NCI-H1417 treated with DMSO at 0.1 percent for 48 hours (cell line): ENCODE data around the gene TOP3B.
"Not testable (repeated sequence)": the region's sequence is repeated elsewhere in the genome, so short reads cannot be mapped to it uniquely, and the experiment has no call there.

ENCODE experiments used
- DNase-seq: peaks from one replicate; lab custom pipeline; 2025; lab: John Stamatoyannopoulos, UW

Gene TOP3B

GRCh38 chr22:21922370-21923162, 60.0 kb downstream of the TOP3B start:
- DNase-seq: no peak

- no peak for DNase-seq
Observed at GRCh38 chr22:21921729-21922128, 60.9 kb downstream of the TOP3B start.

DNA sequence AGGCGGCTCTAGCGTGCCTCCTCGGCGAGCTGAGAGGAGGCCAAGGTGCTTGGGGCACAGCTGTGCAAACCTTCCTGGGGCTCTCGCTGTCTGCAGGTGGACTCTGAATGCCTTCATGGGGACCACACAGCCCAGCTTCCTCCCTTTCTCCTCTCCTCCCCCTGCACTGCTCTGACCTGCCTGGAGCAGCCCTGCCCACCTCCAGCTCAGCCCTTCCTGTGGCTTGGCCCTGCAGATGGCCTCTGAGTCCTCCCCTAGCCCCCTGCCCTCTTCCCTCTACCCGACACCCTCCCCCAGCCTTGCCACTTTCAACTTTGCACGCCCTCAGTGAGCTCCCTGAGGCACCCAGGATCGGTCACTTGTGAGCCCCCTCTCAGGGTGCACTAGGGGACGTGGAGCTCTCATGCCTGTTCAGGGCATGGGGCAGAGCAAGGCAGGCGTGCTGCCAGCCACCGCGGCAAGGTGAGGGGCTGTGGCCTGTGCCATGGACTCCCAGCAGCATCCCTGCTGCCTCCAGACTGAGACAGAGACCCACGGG, 61.3 kb downstream of the TOP3B start:
- no peak for DNase-seq

GRCh38 chr22:21920341-21921183, 62.0 kb downstream of the TOP3B start:
- no peak for DNase-seq

DNA sequence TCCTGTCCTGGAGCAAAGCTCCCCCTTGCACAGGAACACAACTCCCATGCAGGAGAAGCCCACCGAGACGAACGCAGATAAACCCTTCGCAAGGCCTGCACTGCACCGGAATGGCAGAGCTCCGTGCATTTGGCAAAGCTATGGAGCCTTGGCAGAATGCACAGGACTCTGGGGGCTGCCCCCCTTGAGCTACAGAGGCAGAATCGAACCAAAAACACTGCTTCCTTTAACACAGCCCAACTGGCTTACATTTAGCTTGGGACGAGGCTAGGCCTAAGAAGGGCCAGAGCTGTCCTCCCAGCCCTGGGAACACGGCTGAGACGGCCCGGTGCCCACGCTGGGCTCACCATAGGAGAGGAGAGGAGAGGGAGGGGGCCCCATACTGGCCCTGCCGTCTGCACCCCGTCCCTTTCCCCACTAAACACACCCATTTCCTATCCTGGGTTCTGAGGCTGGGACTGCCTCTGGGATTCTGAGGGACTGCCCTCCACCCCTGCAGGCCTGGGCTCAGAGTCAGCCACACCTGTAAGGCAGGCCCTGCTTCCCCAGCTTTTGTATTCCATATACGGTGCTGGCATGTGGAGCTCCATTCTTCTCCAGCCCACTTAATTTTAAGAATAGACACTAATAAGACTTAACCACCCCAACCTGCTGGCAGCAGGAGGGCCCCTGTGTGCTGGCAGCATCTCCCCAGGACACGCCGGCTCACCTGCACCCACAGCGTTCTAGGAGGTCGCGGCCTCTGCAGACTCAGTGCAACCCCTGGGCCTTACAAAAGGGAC, 62.9 kb downstream of the TOP3B start:
- DNase-seq: no peak

DNA sequence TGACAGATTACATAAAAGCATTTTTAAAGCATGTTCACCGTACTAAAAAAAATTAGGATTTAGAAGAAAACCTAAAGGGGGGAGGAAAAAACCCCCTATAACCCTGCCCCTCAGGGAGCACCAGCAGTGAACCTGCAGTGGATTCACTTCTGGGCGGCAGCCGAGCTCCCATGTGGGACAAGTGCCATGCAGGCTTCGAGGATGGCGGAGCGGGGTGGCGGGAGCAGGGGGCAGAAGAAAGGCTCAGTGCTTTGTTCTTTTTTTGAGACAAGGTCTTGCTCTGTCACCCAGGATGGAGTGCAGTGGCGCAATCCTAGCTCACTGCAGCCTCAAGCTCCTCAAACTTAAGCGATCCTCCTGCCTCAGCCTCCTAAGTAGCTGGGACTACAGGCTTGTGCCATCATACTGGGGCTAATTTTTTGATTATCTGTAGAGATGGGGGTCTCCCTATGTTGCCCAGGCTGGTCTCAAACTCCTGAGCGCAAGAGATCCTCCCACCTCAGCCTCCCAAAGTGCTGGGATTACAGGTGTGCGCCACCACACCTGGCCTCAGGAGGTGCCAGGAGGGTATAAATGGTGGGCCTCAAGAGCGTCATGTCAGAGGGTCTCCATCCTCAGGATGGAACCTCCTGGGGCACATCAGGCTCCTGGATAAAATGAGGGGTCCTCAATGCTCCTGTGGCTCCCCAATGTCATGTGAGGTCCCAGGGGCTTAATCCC, 64.0 kb downstream of the TOP3B start:
- DNase-seq: no peak

GRCh38 chr22:21917959-21918261, 64.7 kb downstream of the TOP3B start:
- no peak for DNase-seq

GRCh38 chr22:21917181-21917958, 65.2 kb downstream of the TOP3B start:
- no peak for DNase-seq

DNA sequence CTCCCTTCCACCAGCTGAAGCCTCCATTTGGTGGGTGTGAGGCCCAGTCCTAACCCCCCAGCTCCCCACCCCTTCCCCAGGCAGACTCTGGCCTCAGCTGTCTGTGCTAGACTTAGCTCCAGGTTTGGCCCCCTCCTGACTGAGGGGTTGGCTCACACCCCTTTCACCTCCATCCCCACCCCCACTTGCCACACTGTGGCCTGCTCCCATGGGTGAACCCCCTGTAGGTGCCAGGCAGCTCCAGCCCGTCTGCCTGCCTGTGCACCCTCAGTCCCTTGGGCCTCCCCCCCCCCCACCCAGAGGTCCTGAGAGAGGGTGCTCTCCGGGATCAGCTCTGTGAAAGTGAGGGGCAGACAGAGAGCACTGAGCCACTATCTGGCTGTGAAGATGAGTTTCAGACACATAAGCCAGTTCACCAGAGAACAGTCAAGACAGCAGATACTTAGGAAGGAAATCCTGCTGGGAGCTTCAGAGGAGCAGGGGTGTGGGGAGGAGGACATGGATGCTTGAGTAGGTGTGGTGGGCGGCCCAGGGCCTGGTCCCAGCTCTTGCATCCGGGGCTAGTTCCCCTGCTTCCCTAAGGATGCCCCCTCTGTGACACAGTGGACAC, 66.2 kb downstream of the TOP3B start:
- DNase-seq: no peak

GRCh38 chr22:21915624-21916308, 66.8 kb downstream of the TOP3B start:
- no peak for DNase-seq

DNA sequence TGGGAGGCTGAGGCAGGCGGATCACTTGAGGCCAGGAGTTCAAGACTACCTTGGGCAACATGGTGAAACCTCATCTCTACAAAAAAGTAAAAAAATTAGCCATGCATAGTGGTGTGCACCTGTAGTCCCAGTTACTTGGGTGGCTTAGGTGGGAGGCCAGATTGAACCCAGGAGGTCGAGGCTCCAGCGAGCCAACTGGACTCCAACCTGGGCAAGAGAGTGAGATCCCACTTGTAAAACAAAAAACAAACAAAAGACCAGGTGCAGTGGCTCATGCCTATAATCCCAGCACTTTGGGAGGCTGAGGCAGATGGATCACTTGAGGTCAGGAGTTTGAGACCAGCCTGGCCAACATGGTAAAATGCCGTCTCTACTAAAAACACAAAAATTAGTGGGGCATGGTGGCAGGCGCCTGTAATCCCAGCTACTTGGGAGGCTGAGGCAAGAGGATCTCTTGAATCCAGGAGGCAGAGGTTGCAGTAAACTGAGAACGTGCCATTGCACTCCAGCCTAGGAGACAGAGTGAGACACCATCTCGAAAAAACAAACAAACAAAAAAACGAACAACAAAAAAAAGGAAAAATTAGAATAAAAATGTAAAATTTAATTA, 68.4 kb downstream of the TOP3B start:
- DNase-seq: not testable (repeated sequence)

GRCh38 chr22:21910367-21910766, 72.2 kb downstream of the TOP3B start:
- not testable (repeated sequence) for DNase-seq

DNA sequence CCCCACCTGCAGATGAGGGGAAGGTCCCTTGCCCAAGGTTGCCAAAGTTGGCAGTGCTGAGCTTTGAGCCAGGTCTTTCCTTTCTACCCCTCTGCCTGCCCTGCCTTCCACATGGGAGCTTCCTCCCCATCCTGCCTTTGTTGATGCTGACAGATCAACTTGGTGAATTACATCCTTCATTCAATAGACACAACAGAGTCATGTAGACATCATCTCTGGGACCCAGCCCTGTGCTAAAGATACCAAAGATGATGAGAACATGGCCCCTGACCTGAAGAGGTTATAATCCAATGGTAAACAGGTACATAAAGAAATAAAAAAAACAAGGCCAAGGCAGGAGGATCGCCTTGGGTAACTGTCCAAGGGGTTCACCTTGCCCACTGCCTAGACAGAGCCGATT, 72.7 kb downstream of the TOP3B start:
- DNase-seq: no peak

- no peak for DNase-seq
Observed at GRCh38 chr22:21907638-21908522, 74.7 kb downstream of the TOP3B start.
